ENCODE results near the gene SLC25A4.
"Not testable (repeated sequence)": the region's sequence is repeated elsewhere in the genome, so short reads cannot be mapped to it uniquely, and the experiment has no call there.

SLC25A4 gene

GRCh38 chr4:185186769-185187168 is 43.7 kb downstream of the SLC25A4 start:
- no peak for DNase-seq

DNA sequence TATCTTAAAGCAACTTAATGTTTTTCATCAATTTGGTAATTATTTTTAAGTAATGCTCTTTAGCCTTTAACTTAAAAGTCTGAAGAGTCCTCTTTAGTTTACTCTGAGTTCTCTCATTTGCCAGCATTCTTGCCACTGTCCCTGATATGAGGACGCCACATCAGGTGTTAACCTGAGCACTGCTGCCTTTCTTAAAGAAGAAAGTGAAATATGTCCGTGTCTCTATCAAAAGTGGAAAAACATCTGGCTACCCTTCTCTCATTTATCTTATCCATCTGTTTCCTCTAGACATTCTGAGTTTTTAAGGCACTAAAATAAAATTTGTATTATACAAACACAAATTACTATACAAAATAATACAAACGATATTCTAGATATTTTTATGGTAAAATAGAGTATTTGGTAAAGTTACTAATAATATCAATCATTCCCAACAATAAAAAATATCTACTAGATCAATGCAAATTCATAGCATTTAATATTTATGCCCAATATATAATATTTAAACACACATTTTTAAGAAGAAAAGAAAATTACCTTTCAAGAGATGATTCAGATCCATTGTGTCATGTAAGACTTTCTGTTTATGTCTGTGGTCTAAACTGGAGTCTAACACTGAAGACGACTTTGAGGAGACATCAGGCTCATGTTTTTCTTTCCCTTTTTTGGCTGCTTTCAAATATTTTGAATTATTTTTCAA is 46.7 kb downstream of the SLC25A4 start:
- DNase-seq = no peak

DNA sequence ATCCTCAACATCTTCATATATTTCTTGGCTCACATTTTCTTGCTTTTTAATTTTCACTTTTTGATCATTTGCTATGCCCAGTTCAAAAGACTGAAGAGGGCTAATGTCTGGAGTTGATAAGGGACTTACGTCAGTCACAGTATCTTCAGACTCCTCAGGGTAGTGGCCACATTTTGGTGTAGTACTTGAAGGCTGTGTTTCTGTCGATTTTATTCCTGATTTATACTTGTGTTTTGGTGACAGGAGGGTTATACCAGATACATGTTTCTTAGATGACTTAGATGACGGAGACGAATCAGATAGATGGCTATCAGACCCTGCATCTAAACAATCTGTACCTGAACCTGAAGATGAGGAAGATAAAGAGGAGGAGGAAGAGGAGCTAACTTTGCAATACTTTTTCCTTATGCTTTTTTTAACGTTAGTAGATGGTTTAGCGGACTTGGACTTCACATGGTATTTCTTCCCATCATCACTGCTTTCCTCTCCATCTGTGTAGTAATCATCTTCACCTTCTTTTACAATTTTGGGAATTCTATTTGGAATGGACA is 47.3 kb downstream of the SLC25A4 start:
- DNase-seq = no peak

DNA sequence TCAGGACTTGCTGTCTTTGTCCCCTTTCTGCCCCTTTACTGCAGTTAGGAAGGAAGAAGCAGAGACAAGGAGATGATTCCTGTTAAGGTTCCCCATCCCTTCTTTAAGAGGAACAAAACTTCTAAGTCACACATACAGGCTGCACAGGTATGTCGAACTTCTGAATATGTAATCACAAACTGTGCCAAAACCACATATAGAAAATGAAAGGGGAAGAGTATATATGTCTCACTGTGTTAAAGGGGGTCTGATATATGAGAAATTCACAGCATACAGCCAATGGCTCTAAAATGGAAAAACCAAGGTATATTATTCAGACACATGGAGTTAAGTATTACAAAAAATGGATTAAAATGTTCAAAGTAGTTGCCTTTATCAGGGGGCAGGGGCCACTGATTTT is 49.0 kb downstream of the SLC25A4 start:
- DNase-seq = no peak

DNA sequence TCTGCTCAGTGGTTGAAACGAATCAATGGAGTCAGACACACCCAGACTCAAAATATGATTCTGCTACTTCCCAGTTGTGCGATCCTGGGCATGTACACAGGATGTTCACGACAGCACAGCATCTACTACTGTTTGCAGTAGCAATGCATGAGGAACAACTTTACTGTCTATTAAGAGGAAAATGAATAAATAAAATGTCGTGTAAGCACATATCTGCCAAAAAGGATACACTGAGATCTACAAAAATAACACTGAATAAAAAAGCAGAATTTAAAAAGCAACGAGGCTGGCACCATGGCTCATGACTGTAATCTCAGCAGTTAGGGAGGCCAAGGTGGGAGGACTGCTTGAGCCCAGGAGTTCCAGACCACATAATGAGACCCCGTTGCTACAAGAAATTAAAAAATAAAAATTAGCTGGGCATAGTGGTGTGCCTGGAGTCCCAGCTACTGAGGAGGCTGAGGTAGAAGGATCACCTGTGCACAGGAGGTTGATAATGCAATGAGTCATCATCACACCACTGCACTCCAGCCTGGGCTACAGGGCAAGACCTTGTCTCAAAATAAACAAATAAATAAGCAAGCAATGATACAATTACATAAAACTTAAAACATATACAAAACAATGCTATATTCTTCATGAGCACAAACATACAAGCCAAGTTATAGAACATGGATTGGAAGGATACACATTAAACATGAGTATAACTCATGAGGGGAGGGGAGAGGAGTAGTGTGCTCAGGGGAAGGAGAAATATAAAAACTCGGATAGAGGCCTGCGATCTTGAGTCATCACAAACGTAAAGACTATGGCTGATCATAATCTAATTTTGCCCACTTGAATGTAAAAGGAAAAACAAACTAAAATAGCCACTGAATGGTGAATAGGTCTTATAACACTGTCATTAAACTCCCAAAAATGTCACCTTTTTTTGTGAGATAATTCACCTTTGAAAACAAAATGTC is 52.1 kb downstream of the SLC25A4 start:
- no peak for DNase-seq

GRCh38 chr4:185196437-185196836 is 53.4 kb downstream of the SLC25A4 start:
- no peak for DNase-seq

GRCh38 chr4:185198189-185198588 is 55.1 kb downstream of the SLC25A4 start:
- not testable (repeated sequence) for DNase-seq

All from MV-4-11 (cell line).